Renal pelvis (tissue), 4 donors: ENCODE measurements around the gene RHEBL1. TPM values are rescaled to one million over a fixed set of nuclear protein-coding genes. Genes with fewer than 3 reads are reported as not detected.

Experiments used
- DNase-seq: peaks from one replicate; pipeline ENCODE4 v3.0.0-alpha.2; 2013
- polyA plus RNA-seq, 3 donors: library from polyadenylated mRNA; unstranded; fragments of 120-200 nt; gene quantifications; one replicate each; pipeline ENCODE4 v1.2.1, GENCODE V29; 2013; ENCODE audit not compliant: insufficient read length in 3 of 3

RHEBL1 gene
- polyA plus RNA-seq, 3 donors = 1.6 to 2.1 (median 2.0) TPM

- DNase-seq = no peak
Measured at GRCh38 chr12:49054524-49054923, 15.3 kb downstream of the RHEBL1 start.

GRCh38 chr12:49054096-49054495 lies 15.7 kb downstream of the RHEBL1 start:
- DNase-seq = no peak

- no peak for DNase-seq
Measured at GRCh38 chr12:49052451-49053208, 17.1 kb downstream of the RHEBL1 start.

GRCh38 chr12:49051777-49052438 lies 17.9 kb downstream of the RHEBL1 start:
- no peak for DNase-seq

GRCh38 chr12:49051373-49051764 lies 18.4 kb downstream of the RHEBL1 start:
- no peak for DNase-seq

- DNase-seq = no peak
Measured at GRCh38 chr12:49050507-49051372, 19.0 kb downstream of the RHEBL1 start.

- DNase-seq = no peak
Measured at GRCh38 chr12:49049566-49050224, 20.1 kb downstream of the RHEBL1 start.

GRCh38 chr12:49048953-49049352 lies 20.8 kb downstream of the RHEBL1 start:
- DNase-seq = no peak

- no peak for DNase-seq
Measured at GRCh38 chr12:49046129-49046895, 23.5 kb downstream of the RHEBL1 start.

GRCh38 chr12:49044660-49045059 lies 25.1 kb downstream of the RHEBL1 start:
- DNase-seq = no peak

GRCh38 chr12:49043856-49044258 lies 25.9 kb downstream of the RHEBL1 start:
- no peak for DNase-seq

GRCh38 chr12:49043241-49043640 lies 26.5 kb downstream of the RHEBL1 start:
- DNase-seq = no peak

GRCh38 chr12:49041881-49042484 lies 27.8 kb downstream of the RHEBL1 start:
- DNase-seq = no peak

- no peak for DNase-seq
Measured at GRCh38 chr12:49041036-49041880, 28.5 kb downstream of the RHEBL1 start.

GRCh38 chr12:49040364-49040855 lies 29.4 kb downstream of the RHEBL1 start:
- no peak for DNase-seq

- DNase-seq = no peak
Measured at GRCh38 chr12:49039421-49040363, 30.1 kb downstream of the RHEBL1 start.

GRCh38 chr12:49038291-49038955 lies 31.4 kb downstream of the RHEBL1 start:
- DNase-seq = no peak

GRCh38 chr12:49037947-49038237 lies 31.9 kb downstream of the RHEBL1 start:
- no peak for DNase-seq
